GM21825 (cell line): ENCODE results near the gene PPM1A.

Experiments
- ATAC-seq: cut with Tn5 transposase; IDR thresholded peaks from one replicate; pipeline ENCODE4 v1.9.1; 2021; ENCODE audit warnings: mild to moderate bottlenecking, moderate library complexity; ENCODE audit not compliant: unreplicated experiment

Gene PPM1A

DNA sequence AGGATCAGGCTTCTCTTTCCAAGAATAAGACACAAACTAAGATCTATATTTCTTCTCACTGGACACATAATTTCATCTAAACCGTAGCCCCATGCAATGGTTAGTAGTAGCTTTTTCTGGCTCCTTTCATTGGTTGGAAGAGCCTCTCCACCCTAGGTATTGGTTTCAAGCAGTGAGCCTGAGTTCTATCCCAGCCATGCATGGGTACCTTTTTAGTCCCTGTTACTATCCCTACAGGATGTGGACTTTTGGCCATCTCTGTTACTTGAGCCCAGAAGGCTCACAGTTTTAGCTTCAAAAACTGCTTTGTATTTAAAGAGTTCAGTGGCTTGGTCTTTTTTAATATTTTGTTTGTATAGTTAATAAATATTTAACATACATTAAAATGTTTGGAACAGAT is 16.1 kb downstream of the PPM1A start:
- no peak for ATAC-seq

- ATAC-seq = no peak
These were observed 17.3 kb downstream of the PPM1A start for GRCh38 chr14:60266021-60266937.

DNA sequence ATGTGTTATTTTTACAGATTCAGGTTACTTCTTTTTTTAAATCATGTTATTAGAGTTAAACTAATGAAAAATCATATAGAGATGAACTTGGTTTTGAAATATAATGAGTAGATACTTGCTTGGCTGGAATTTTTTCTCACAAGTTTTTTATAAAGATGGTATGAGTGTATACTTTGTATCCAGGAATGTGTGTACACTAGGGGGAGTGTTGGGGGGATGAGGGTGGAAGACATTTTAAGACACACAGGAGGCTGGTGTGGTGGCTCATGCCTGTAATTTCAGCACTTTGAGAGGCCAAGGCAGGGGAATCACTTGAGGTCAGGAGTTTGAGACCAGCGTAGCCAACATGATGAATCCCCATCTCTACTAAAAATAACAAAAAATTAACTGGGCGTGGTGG is 23.2 kb downstream of the PPM1A start:
- ATAC-seq = no peak

- no peak for ATAC-seq
These were observed 24.9 kb downstream of the PPM1A start for GRCh38 chr14:60273956-60274355.

DNA sequence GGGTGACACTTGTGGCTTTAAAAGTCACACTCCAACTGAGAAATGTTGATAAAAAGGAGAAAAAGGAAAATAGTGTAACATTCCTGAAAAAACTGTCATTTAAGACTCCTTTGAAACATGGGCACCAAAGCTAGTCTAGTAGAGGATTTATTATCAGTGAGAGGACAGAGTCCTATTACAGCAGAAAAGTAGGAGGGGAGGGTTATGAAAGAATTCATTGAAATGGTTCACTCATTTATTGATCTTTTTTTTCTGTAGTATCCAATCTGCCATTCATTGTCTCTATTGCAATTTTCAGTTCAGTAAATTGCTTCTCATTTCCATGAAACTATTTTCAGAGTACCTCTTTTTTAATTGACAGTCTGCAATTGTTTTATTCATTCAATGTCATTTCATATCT is 25.4 kb downstream of the PPM1A start:
- ATAC-seq = no peak

GRCh38 chr14:60275932-60276331 is 26.9 kb downstream of the PPM1A start:
- ATAC-seq = no peak

DNA sequence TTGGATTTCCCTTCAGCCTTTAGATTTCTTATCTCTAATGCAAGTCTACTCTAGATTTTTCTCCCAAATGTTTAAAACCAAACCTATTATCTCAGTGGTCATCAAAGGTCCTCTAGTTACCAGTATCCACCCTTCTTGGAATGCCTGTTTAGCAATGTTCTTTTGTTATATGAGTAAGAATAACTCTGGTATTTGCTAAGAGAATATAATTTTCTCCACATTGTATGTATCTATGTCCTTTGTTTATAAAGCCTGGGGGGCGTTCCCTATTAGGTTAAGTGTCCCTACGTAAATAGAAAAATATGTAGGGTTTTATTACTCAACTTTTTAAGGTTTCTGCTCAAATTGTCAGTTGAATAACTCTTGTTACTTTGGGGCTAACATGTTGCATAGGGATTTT is 27.3 kb downstream of the PPM1A start:
- no peak for ATAC-seq

DNA sequence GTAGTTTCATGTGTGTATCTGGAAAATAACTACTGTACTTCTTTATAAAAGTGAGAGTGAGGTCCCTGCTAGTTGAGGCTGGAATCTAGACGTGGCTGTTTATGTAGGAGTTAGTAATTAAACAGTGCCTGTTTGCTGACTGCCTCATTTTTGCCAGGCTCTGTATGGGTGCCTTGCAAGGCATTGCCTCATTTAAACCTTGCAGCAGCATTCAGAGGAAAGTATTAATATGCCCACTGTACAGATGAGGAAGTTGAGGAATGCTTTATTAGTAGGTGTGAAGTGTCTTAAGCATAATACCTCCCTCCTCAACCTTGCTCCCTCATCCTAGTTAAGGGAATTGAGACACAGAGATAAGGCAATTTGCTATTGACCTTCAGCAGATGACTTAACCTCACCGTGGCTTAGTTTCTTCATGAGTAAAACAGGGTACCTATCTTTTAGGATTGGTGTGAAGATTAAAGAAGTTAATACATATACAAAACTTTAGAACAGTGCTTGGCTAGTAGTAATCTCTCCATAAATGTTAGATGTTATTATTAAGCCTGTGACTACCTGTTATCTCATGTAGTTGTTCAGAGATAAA is 28.7 kb downstream of the PPM1A start:
- ATAC-seq = no peak

GRCh38 chr14:60278350-60278749 is 29.3 kb downstream of the PPM1A start:
- ATAC-seq = no peak

DNA sequence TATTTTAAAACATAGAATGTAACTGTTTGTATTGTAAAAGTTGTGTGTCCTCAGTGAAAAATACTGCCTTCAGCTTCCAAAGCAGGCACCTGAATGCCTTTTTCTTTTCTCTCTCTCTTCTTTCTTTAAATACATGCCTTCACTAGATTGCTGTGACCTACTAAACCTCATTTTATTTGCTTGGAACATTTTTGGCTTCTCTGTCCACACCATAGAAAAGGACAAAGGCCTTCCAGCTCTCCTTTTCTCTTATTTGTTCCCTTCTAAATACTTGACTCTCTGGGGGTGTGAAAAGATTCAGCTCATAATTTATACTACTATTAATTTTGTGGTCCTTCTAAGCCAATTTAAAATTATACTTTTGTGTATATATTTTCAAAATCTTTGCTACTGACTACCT is 38.4 kb downstream of the PPM1A start:
- ATAC-seq = no peak

DNA sequence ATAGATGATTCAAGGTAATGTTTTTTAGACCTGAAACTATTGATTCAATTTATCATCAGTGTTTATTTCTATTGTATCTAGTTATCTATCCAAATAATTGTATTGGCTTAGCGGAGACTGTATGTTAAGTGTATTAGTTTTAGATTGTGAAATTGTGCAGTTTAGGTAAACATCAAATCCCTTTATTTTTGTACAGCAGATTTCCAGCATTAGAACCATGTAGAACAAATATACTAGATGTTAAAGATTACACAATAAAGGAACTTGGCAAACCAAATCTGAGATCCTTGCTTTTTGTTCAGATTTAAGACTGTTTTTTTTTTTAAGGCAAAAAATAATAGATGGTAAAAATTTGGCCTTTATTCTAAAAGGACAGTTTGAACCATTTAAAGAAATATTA is 39.3 kb downstream of the PPM1A start:
- ATAC-seq = no peak

GRCh38 chr14:60294411-60295069 is 45.5 kb downstream of the PPM1A start:
- no peak for ATAC-seq

GRCh38 chr14:60300019-60300418 is 51.0 kb downstream of the PPM1A start:
- ATAC-seq = no peak

DNA sequence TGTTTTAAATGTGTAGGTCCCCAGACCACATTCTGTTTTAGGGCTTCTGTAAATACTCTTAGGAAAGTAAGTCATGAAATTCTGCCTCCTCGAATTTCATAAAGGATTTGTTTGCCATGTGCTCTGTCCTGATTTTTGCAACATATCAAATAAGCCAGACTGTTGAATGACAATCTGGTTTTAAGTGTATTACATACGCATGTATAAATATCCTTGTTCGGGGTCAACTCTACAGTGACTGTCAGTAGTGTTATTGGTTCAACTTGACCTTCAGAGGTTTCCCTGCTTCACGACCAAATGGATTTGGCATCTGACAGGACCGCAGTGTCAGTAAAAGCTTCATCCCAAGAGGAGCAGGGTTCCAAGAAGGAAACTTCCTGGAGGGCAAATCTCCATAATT is 52.7 kb downstream of the PPM1A start:
- ATAC-seq = no peak

DNA sequence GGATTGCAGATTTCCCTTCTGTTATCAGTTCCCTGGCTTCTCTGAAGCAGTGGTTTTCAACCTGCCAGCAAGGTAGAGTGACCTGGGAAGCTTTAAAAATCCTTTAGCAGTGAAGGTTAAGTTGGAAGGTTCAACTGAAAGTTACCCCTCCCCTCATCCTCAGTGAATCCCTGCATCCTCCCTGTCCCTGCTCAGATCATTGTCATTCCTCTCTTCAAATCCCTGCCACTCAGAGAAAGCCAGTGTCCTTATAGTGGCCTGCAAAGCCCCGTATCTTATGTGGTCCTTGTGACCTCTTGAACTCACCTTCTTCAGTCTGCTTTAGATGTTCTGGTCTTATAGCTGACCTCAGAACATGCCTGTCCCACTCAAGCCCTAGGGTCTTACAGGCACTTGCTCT is 53.6 kb downstream of the PPM1A start:
- ATAC-seq = no peak

DNA sequence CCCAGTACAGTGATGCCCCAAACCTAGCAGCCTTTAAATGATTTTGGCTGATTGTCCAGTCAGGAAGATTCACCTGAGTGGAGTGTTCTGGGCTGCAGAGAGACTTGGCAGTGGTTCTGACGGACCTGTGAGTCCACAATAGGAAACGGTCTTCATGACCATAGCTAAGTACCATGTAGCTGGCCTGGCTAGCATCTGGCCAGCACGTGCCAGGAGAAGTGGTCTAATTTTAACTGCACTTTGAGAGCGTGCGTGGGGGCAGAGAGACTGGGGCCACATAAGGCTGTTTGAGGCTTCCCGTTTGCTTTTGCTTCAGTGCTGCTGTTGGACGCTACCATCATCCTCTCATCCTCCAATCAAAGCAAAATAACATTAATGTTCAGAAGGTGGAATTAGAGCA is 54.7 kb downstream of the PPM1A start:
- ATAC-seq = no peak

DNA sequence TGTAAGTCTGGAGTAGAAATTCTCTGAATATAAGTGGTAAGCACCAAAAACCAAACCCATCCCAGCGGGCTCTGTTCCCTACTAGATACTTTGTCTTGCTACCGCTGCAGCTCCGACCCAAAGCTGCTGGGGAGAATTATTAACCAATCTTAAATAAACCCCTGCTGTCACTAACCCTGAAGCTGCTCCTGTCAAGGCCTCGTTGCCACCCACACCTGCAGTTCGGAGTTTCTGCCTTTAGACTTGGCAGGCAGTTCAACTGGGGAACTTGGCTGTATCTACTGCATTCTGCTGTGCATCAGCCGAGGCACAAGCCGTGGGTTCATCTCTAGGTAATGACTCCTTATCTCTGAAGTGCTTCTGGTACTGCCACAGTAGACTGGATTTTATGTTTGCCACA is 55.5 kb downstream of the PPM1A start:
- ATAC-seq = no peak

- no peak for ATAC-seq
These were observed 61.0 kb downstream of the PPM1A start for GRCh38 chr14:60309867-60310552.

GRCh38 chr14:60311417-60311816 is 62.4 kb downstream of the PPM1A start:
- ATAC-seq = no peak

DNA sequence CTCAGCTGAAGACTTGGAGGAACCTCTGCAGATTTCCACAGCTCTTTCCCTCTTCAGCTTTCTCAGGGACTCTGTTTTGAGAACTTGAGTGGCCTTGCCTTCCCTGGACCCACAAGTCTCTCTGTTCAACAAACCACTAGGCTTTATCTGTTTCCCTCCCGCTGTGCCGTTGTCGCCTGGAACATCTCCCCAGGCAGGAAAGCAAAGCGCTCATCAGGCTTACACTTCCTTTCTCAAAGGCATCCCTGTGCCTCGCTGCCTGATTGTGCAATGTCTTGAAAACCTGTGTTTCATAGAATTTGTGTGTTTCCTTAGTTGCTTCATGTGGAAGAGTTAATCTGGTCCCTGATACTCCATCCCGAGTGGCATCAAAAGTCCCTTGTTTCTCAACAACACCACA is 64.1 kb downstream of the PPM1A start:
- no peak for ATAC-seq

DNA sequence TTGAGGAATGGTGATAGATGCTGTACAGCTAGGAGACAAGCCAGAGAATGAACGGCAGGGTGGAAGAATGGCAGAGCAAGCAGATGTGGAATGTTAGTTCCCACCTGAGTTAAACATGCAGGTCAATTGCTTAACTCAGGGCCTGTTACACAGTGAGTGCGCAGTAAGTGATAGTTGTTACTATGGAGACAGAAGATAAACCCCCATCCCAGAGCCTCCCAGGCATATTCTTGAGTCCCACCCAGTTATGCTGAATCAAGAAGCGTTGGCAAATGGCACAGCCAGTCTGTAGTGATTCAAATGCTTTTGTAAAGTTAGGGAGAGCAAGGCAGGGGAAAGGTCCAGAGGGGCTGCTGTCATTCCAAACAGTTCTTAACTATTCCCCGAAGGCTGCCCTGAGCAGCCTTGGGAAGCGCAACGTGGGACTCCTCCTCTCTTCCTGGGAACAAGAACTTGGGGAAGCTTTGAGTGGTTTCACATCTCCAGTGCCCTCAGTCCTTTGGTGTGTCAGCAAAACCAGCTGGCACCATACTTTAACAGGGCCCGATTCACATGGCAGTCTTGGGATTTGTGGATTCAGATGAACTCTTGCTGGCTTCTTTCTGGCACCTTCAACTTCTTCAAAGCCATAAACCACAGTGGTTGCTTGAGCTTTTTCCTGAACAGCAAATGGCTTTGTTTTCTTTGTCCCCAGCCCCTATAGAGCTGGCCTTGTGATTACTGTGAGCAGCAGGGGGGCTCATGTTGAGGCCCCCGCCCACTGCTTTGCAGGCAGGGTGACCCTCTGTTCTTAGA is 66.4 kb downstream of the PPM1A start:
- ATAC-seq = no peak
